Colonic mucosa (tissue), 4 donors: ENCODE measurements around the gene RNF8. TPM values are rescaled to one million over a fixed set of nuclear protein-coding genes. Genes with fewer than 3 reads are reported as not detected.

ENCODE experiments used
- DNase-seq: peaks from one replicate; pipeline ENCODE4 v3.0.0-alpha.2; 2020
- H3K27ac ChIP-seq: fragments of 200-600 bp; one replicate; pipeline ENCODE4 v1.8.0; 2021
- H3K27me3 ChIP-seq: fragments of 200-600 bp; one replicate; pipeline ENCODE4 v1.8.0; 2021
- H3K36me3 ChIP-seq: fragments of 200-600 bp; one replicate; pipeline ENCODE4 v1.8.0; 2021
- H3K4me1 ChIP-seq: fragments of 200-600 bp; one replicate; pipeline ENCODE4 v1.8.0; 2021; ENCODE audit warnings: mild to moderate bottlenecking
- H3K4me3 ChIP-seq: fragments of 200-600 bp; one replicate; pipeline ENCODE4 v1.8.0; 2021
- H3K9ac ChIP-seq, 2 donors: one replicate each; pipeline ENCODE4 v1.7.0; 2013; ENCODE audit warnings: control low read depth in 2 of 2, low read depth in 2 of 2, low read length in 2 of 2
- H3K9me3 ChIP-seq: fragments of 200-600 bp; one replicate; pipeline ENCODE4 v1.8.0; 2021
- intact Hi-C: fragments of 100-400 bp; cut with DNase I; formaldehyde crosslinking; loops from one replicate; pipeline ENCODE4 v1.14.1; 2022
- total RNA-seq, 2 donors: library from RNA; stranded (reverse); fragmentation: NEBNext Ultra II Directional in 1 of 2; extraction: Animal tissue kit (Norgen Biotek cat#: 25700) in 1 of 2; gene quantifications; one replicate each; pipeline ENCODE4 v1.2.1, GENCODE V29; 2021
- TF ChIP-seq, protein P1 (sequence below): fragments of 200-600 bp; IDR thresholded peaks from one replicate; pipeline ENCODE4 v1.8.0; 2022; ENCODE audit warnings: antibody characterized with exemption, mild to moderate bottlenecking
- donor health status: healthy.
- donor health status: DM: no; HTN: no; CAD: no.
- donor health status: DM: no; HTN: no; CAD: no.

Gene RNF8
- total RNA-seq, 2 donors from 2014 or later = 12.2 to 17.3 TPM

DNA sequence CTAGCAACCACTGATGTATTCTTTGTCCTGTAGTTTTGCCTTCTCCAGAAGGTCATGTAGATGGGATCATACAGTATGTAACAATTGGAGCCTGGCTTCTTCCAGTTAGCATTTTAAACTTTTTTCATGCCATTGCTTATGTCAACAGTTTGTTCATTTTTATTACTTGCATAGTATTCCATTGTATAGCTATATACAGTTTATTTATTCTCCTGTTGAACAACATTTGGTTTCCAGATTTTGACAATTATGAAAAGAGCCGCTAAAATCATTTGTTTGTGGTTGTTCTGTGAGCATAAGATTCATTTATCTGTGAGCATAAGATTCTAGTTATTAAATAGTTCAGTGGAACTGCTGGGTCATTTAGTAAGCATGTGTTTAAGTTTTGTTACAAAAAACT, 55.7 kb downstream of the RNF8 start:
- H3K36me3 ChIP-seq = no peaks in the 10 kb centered on the region
- TF ChIP-seq, protein P1, sequence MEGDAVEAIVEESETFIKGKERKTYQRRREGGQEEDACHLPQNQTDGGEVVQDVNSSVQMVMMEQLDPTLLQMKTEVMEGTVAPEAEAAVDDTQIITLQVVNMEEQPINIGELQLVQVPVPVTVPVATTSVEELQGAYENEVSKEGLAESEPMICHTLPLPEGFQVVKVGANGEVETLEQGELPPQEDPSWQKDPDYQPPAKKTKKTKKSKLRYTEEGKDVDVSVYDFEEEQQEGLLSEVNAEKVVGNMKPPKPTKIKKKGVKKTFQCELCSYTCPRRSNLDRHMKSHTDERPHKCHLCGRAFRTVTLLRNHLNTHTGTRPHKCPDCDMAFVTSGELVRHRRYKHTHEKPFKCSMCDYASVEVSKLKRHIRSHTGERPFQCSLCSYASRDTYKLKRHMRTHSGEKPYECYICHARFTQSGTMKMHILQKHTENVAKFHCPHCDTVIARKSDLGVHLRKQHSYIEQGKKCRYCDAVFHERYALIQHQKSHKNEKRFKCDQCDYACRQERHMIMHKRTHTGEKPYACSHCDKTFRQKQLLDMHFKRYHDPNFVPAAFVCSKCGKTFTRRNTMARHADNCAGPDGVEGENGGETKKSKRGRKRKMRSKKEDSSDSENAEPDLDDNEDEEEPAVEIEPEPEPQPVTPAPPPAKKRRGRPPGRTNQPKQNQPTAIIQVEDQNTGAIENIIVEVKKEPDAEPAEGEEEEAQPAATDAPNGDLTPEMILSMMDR = no peak

DNA sequence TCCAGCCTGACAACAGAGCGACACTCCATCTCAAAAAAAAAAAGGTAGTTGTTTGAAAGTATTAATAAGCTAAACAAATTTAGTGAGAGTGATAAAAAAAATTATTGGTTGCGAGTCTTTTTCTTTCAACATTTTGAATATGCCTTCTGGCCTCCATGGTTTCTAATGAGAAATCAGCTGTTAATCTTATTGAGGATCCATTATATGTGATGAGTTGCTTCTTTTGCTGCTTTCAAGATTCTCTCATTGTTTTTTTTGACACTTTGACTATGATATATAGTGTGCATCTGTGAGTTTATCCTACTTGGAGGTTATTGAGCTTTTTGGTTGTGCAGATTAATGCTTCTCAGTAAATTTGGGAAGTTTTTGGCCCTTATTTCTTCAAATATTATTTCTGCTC, 63.6 kb downstream of the RNF8 start:
- intact Hi-C loops = no loop called here
- no peaks in the 10 kb centered on the region for H3K27me3 ChIP-seq
- H3K27ac ChIP-seq = no peak overlapping the region
- no peaks in the 10 kb centered on the region for H3K9me3 ChIP-seq
- no peaks in the 10 kb centered on the region for H3K36me3 ChIP-seq
- TF ChIP-seq, protein P1 = no peak
- no peak overlapping the region for H3K4me3 ChIP-seq
- H3K9ac ChIP-seq = no peak overlapping the region
- no peak for DNase-seq
- H3K4me1 ChIP-seq = no peaks in the 10 kb centered on the region

More for the DNA sequence above, 55.7 kb downstream of the RNF8 start:
- H3K27ac ChIP-seq = no peak overlapping the region
- no peaks in the 10 kb centered on the region for H3K27me3 ChIP-seq
- intact Hi-C loops = no loop called here
- no peak overlapping the region for H3K4me3 ChIP-seq
- DNase-seq = no peak
- no peaks in the 10 kb centered on the region for H3K4me1 ChIP-seq
- H3K9me3 ChIP-seq = no peaks in the 10 kb centered on the region
- H3K9ac ChIP-seq = no peak overlapping the region

DNA sequence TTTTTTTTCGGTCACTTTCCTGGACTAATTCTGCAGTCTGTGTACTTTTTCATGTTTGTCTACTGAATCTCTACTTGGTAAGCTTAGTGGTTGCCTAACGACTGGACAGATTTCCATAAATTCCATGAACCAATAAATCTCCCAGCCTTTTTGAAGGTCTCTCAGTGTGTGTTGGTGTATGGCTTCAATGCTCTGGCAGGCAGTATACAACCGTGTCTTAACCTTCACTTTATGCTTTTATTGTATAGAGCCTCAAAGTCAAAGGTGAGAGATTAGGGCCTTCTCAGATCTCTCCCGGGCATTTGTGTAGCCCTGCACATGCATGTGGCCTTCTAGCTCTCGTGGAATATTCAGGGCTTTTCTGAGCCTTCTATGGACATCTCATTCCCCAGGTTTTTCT, 64.9 kb downstream of the RNF8 start:
- Histone ChIP-seq H3K27me3 (no peaks in the 10 kb centered on the region), H3K27ac (no peak overlapping the region), H3K9ac (no peak overlapping the region), H3K4me1 (no peaks in the 10 kb centered on the region), H3K4me3 (no peak overlapping the region), H3K9me3 (no peaks in the 10 kb centered on the region), H3K36me3 (no peaks in the 10 kb centered on the region)
- DNase-seq = no peak
- intact Hi-C loops = no loop called here
- TF ChIP-seq, protein P1 = no peak

DNA sequence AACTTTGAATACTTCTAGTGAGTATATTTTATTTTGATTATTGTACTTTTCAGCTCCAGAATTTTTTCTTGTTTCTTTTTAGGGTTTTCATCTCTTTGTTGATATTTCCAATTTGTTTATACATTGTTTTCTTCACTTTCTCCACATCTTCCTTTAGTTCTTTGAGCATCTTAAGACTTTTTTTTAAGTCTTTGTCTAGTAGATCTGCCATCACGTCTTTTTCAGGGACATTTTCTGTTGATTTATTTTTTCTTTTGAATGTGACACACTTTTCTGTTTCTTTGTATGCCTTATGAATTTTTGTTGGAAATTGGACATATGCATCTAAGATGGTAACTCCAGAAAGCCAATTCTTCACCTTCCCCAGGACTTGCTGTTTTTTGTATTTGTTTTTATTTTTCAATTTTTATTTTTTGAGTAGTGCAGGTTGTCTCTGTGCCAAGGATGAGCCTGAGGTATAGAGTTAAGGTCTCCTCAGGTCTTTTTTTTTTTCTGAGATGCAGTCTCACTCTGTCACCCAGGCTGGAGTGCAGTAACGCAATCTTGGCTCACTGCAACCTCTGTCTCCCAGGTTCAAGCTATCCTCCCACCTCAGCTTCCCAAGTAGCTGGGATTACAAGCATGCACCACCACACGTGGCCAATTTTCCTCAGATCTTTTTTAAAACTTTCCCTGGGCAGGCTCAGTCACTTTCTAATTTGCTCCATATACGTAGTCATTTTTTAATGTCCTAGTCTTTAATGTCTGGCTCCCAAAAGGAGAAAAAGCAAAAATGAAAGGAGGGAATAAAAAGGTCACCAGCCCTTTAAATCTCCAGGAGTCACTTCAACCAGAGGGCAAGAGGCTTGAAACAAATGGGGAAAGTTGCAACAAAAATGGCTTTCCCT, 72.5 kb downstream of the RNF8 start:
- Histone ChIP-seq H3K36me3 (no peaks in the 10 kb centered on the region), H3K4me3 (no peak overlapping the region), H3K27ac (no peak overlapping the region), H3K9ac (no peak overlapping the region), H3K27me3 (no peaks in the 10 kb centered on the region), H3K9me3 (no peaks in the 10 kb centered on the region), H3K4me1 (no peaks in the 10 kb centered on the region)
- TF ChIP-seq, protein P1 = no peak
- no peak for DNase-seq
- intact Hi-C loops = no loop called here

DNA sequence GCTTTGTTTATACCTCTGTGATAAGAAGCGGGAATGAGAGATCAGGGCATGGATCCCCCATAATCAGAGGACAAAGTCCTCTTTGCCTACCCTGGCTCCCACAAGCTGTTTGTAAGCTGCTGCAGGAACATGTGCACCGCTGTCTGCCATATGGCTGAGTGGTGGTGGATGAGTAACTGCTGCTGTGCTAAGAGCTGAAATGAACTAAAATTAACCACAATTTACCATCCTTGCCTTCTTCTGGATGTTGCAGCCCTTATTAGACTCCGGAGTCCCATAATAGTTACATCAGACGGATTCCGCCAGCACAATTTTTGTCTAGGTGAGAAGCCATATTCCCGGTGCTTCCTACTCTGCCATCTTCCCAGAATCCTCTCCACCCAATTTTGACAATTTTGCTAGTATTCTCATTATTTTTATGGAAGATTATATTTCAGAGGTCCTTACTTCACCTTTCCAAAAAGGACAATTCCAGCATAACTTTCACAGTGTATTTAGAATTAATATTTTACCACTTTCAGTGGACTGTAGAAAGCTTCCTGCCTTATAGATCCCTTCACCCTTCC, 73.2 kb downstream of the RNF8 start:
- no peak overlapping the region for H3K4me3 ChIP-seq
- no peak for DNase-seq
- TF ChIP-seq, protein P1 = no peak
- no peaks in the 10 kb centered on the region for H3K27me3 ChIP-seq
- no peaks in the 10 kb centered on the region for H3K9me3 ChIP-seq
- no peaks in the 10 kb centered on the region for H3K36me3 ChIP-seq
- no peak overlapping the region for H3K9ac ChIP-seq
- intact Hi-C loops = no loop called here
- no peaks in the 10 kb centered on the region for H3K4me1 ChIP-seq
- H3K27ac ChIP-seq = no peak overlapping the region
